ENCODE measurements around the gene GNAQ. TPM values are rescaled to one million over a fixed set of nuclear protein-coding genes. Genes with fewer than 3 reads are reported as not detected.

GNAQ gene
- total and polyA plus RNA-seq, 2 of the 13 experiments (the other 11 are each of a cell fraction or from before 2014, with no cell fraction given): 16.5 to 17.7 TPM

DNA sequence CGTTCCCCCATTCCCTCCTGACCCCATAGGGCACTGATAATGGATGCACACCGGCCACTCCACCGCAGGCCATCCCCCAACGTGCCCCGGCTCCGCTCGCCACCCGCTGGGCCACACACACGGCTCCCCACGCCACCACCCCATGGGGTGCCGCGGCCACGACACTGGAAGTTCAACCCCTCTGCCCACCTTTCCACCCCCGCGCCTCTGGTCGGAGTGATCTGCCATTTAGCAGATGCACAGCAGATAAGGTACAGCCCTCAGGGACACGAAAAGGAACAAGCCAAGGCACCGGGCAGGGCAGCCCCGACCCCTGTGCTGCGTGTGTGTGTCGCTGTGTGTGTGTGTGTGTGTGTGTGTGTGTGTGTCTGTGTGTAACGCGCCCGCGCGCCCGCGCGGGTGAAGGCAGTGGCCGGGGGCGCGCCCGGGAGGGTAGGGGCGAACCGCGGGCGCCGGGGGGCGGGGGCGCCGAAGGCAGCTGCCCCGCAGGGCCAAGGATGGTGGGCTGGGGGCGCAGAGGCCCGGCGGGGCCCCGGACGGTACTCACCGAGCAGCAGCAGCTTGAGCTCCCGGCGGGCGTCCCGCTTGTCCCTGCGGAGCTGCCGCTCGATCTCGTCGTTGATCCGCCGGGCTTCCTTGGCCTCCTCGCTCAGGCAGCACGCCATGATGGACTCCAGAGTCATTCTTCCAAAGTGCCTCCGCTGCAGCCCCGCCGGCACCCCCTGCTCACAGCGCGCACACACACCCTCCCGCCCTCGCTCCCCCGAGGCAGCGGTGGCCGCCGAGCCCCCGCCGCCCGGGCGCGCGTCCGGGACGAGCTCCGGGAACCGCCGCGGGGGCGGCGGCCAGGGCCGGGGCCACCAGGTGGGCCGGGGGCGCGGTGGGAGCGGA is 813 bp downstream of the GNAQ start (continued):
- TF ChIP-seq, protein P1, sequence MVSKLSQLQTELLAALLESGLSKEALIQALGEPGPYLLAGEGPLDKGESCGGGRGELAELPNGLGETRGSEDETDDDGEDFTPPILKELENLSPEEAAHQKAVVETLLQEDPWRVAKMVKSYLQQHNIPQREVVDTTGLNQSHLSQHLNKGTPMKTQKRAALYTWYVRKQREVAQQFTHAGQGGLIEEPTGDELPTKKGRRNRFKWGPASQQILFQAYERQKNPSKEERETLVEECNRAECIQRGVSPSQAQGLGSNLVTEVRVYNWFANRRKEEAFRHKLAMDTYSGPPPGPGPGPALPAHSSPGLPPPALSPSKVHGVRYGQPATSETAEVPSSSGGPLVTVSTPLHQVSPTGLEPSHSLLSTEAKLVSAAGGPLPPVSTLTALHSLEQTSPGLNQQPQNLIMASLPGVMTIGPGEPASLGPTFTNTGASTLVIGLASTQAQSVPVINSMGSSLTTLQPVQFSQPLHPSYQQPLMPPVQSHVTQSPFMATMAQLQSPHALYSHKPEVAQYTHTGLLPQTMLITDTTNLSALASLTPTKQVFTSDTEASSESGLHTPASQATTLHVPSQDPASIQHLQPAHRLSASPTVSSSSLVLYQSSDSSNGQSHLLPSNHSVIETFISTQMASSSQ (IDR thresholded peaks at IDR 0.05; ENCODE audit: low read depth): no peak
- TF ChIP-seq, protein P1 (CRISPR knock-in tag; IDR thresholded peaks at IDR 0.05; ENCODE audit: borderline replicate concordance): 0 out of 2 replicates have a peak, but pooled peaks have one; percentile 39
- TF ChIP-seq ZNF431 (CRISPR knock-in tag; IDR thresholded peaks at IDR 0.05; ENCODE audit: borderline replicate concordance, low read depth) (no peak), XBP1 (CRISPR knock-in tag; IDR thresholded peaks at IDR 0.05) (no peak), MYC (CRISPR knock-in tag; IDR thresholded peaks at IDR 0.05; ENCODE audit: borderline replicate concordance) (peak; percentile 10), FOXA1 (IDR thresholded peaks at IDR 0.05) (no peak), FOXA1 (CRISPR knock-in tag; IDR thresholded peaks at IDR 0.05) (no peak), ZNF143 (CRISPR knock-in tag; IDR thresholded peaks at IDR 0.05) (no peak), ZNF235 (CRISPR knock-in tag; IDR thresholded peaks at IDR 0.05; ENCODE audit: borderline replicate concordance) (0 out of 2 replicates have a peak, but pooled peaks have one; percentile 11)
- TF ChIP-seq, protein P2, sequence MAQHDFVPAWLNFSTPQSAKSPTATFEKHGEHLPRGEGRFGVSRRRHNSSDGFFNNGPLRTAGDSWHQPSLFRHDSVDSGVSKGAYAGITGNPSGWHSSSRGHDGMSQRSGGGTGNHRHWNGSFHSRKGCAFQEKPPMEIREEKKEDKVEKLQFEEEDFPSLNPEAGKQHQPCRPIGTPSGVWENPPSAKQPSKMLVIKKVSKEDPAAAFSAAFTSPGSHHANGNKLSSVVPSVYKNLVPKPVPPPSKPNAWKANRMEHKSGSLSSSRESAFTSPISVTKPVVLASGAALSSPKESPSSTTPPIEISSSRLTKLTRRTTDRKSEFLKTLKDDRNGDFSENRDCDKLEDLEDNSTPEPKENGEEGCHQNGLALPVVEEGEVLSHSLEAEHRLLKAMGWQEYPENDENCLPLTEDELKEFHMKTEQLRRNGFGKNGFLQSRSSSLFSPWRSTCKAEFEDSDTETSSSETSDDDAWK (CRISPR knock-in tag; IDR thresholded peaks at IDR 0.05): no peak
- TF ChIP-seq, protein P3, sequence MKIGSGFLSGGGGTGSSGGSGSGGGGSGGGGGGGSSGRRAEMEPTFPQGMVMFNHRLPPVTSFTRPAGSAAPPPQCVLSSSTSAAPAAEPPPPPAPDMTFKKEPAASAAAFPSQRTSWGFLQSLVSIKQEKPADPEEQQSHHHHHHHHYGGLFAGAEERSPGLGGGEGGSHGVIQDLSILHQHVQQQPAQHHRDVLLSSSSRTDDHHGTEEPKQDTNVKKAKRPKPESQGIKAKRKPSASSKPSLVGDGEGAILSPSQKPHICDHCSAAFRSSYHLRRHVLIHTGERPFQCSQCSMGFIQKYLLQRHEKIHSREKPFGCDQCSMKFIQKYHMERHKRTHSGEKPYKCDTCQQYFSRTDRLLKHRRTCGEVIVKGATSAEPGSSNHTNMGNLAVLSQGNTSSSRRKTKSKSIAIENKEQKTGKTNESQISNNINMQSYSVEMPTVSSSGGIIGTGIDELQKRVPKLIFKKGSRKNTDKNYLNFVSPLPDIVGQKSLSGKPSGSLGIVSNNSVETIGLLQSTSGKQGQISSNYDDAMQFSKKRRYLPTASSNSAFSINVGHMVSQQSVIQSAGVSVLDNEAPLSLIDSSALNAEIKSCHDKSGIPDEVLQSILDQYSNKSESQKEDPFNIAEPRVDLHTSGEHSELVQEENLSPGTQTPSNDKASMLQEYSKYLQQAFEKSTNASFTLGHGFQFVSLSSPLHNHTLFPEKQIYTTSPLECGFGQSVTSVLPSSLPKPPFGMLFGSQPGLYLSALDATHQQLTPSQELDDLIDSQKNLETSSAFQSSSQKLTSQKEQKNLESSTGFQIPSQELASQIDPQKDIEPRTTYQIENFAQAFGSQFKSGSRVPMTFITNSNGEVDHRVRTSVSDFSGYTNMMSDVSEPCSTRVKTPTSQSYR (CRISPR knock-in tag; IDR thresholded peaks at IDR 0.05; ENCODE audit: borderline replicate concordance): no peak
- TF ChIP-seq, protein P4, sequence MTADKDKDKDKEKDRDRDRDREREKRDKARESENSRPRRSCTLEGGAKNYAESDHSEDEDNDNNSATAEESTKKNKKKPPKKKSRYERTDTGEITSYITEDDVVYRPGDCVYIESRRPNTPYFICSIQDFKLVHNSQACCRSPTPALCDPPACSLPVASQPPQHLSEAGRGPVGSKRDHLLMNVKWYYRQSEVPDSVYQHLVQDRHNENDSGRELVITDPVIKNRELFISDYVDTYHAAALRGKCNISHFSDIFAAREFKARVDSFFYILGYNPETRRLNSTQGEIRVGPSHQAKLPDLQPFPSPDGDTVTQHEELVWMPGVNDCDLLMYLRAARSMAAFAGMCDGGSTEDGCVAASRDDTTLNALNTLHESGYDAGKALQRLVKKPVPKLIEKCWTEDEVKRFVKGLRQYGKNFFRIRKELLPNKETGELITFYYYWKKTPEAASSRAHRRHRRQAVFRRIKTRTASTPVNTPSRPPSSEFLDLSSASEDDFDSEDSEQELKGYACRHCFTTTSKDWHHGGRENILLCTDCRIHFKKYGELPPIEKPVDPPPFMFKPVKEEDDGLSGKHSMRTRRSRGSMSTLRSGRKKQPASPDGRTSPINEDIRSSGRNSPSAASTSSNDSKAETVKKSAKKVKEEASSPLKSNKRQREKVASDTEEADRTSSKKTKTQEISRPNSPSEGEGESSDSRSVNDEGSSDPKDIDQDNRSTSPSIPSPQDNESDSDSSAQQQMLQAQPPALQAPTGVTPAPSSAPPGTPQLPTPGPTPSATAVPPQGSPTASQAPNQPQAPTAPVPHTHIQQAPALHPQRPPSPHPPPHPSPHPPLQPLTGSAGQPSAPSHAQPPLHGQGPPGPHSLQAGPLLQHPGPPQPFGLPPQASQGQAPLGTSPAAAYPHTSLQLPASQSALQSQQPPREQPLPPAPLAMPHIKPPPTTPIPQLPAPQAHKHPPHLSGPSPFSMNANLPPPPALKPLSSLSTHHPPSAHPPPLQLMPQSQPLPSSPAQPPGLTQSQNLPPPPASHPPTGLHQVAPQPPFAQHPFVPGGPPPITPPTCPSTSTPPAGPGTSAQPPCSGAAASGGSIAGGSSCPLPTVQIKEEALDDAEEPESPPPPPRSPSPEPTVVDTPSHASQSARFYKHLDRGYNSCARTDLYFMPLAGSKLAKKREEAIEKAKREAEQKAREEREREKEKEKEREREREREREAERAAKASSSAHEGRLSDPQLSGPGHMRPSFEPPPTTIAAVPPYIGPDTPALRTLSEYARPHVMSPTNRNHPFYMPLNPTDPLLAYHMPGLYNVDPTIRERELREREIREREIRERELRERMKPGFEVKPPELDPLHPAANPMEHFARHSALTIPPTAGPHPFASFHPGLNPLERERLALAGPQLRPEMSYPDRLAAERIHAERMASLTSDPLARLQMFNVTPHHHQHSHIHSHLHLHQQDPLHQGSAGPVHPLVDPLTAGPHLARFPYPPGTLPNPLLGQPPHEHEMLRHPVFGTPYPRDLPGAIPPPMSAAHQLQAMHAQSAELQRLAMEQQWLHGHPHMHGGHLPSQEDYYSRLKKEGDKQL (CRISPR knock-in tag; IDR thresholded peaks at IDR 0.05; ENCODE audit: low read depth): no peak

Measured in HepG2 (cell line).